GM12878 (cell line): Measurements from ENCODE around the gene GFRA4. TPM values are rescaled to one million over a fixed set of nuclear protein-coding genes. Genes with fewer than 3 reads are reported as not detected.

Experiments used
- ATAC-seq: fragments of 200-7000 bp; cut with Tn5 transposase; 3 replicates; pipeline ENCODE4 v1.9.1; 2020; ENCODE audit warnings: mild to moderate bottlenecking, moderate library complexity
- BruUV-seq: library from RNA; stranded (reverse); fragments of 400-500 nt; replicated peaks from 2 replicates; lab custom pipeline; 2021; lab: Mats Ljungman, UMichigan
- CTCF ChIA-PET: fragments of 300-600 bp; sonication (Branson Sonifier 250); formaldehyde crosslinking; extraction: SDS; loops from one replicate; lab custom pipeline; 2021; ENCODE audit warnings: inconsistent platforms; lab: Yijun Ruan, JAX
- POLR2A ChIA-PET: fragments of 350-600 bp; formaldehyde crosslinking; extraction: SDS; loops from one replicate; lab custom pipeline; 2021; ENCODE audit warnings: inconsistent platforms; lab: Charles Lee
- RAD21 ChIA-PET: fragments of 300-600 bp; sonication (Branson Sonifier 250); formaldehyde crosslinking; loops from one replicate; lab custom pipeline; 2023; ENCODE audit warnings: antibody characterized with exemption; ENCODE audit not compliant: unreplicated experiment; lab: Charles Lee
- SMC1A ChIA-PET: fragments of 300-600 bp; sonication (Branson Sonifier 250); formaldehyde crosslinking; loops from one replicate; lab custom pipeline; 2023; ENCODE audit not compliant: unreplicated experiment, uncharacterized antibody; lab: Charles Lee
- DNase-seq: peaks from one replicate; pipeline ENCODE4 v3.0.0-alpha.2; 2011; ENCODE audit warnings: low read depth, low spot score
- FAIRE-seq: peaks from 3 replicates; lab custom pipeline; 2011; peaks lifted over from hg19 to GRCh38; lab: Jason Lieb, UNC
- H2AFZ ChIP-seq: 2 replicates; pipeline ENCODE4 v1.6.0; 2011; ENCODE audit warnings: low read depth, low read length, control low read depth; ENCODE audit not compliant: control insufficient read depth
- H3K27ac ChIP-seq: 2 replicates; pipeline ENCODE4 v1.5.1; 2011; ENCODE audit warnings: control low read depth; ENCODE audit not compliant: control insufficient read depth, insufficient read depth
- H3K27me3 ChIP-seq, 2 experiments: replicated peaks in 1 of 2; 2 replicates each; pipeline versions ENCODE4 v1.6.0 to v1.6.1; 2011; ENCODE audit warnings: low read length in 1 of 2; ENCODE audit not compliant: control insufficient read depth in 2 of 2, insufficient read depth in 2 of 2
- H3K36me3 ChIP-seq, 2 experiments: 2 replicates each; pipeline ENCODE4 v1.5.1; 2011; ENCODE audit warnings: low read length in 1 of 2; ENCODE audit not compliant: control insufficient read depth in 2 of 2, insufficient read depth in 2 of 2
- H3K4me1 ChIP-seq: 2 replicates; pipeline ENCODE4 v1.6.1; 2011; ENCODE audit warnings: mild to moderate bottlenecking, low read length, moderate library complexity, mixed read lengths; ENCODE audit not compliant: control insufficient read depth, insufficient read depth
- H3K4me2 ChIP-seq: 2 replicates; pipeline ENCODE4 v1.6.0; 2011; ENCODE audit warnings: control low read depth; ENCODE audit not compliant: control insufficient read depth, insufficient read depth
- H3K4me3 ChIP-seq: fragments of 200-600 bp; sonication (generic); 2 replicates; pipeline ENCODE4 v1.5.1; 2016
- H3K79me2 ChIP-seq: 2 replicates; pipeline ENCODE4 v1.6.0; 2011; ENCODE audit warnings: low read length; ENCODE audit not compliant: control insufficient read depth, insufficient read depth
- H3K9ac ChIP-seq: 2 replicates; pipeline ENCODE4 v1.8.0; 2011; ENCODE audit warnings: low read length, control low read depth, mixed read lengths; ENCODE audit not compliant: control insufficient read depth, insufficient read depth
- H3K9me3 ChIP-seq: replicated peaks from 3 replicates; pipeline ENCODE4 v1.5.1; 2011; ENCODE audit warnings: mild to moderate bottlenecking, low read length; ENCODE audit not compliant: control insufficient read depth, insufficient read depth
- H4K20me1 ChIP-seq: 2 replicates; pipeline ENCODE4 v1.6.0; 2011; ENCODE audit not compliant: control insufficient read depth, insufficient read depth
- NKRF ChIP-seq: fragments of 450-650 bp; conservative IDR thresholded peaks from 2 replicates; pipeline ENCODE4 v1.6.1; 2017; ENCODE audit warnings: mild to moderate bottlenecking, moderate library complexity
- SMARCA5 ChIP-seq: fragments of 450-650 bp; IDR thresholded peaks from 2 replicates; pipeline ENCODE4 v1.6.1; 2017; ENCODE audit warnings: mild to moderate bottlenecking
- WGBS: methylation state at CpG from one replicate; pipeline ENCODE4 v1.1.6; 2016; ENCODE audit warnings: low lambda C conversion rate; ENCODE audit not compliant: insufficient replicate concordance, insufficient coverage; ENCODE audit errors: missing lambda C conversion rate; 5-methylcytosine and 5-hydroxymethylcytosine counted together
- in situ Hi-C: fragments of 300-500 bp; cut with MboI; formaldehyde crosslinking; loops from 9 replicates; pipeline ENCODE4 v1.14.3; 2018; ENCODE audit warnings: mixed read lengths
- intact Hi-C: fragments of 100-400 bp; cut with micrococcal nuclease; formaldehyde crosslinking; loops from one replicate; pipeline ENCODE4 v1.14.2; 2022; ENCODE audit not compliant: unreplicated experiment
- polyA plus RNA-seq, 11 experiments: library from polyadenylated mRNA; depleted of rRNA in 4 of 11; unstranded in 6 of 11; stranded (reverse) in 5 of 11; fragments of >200 nt; fragmentation: Nextera tagmentation in 4 of 11; fragmentation: Illumina TruSeq in 1 of 11; extraction: Ambion mirVana in 4 of 11; extraction: Trizol in 1 of 11; gene quantifications; 1 replicate in 1 of 11; 2 replicates in 10 of 11; pipeline versions ENCODE4 v1.2.1 to v1.2.3, GENCODE V29; 2011 to 2016; ENCODE audit warnings: inconsistent platforms in 2 of 11, missing spikeins in 2 of 11, low read depth in 1 of 11
- total RNA-seq, 4 experiments: library from RNA; depleted of rRNA in 3 of 4; stranded (reverse); fragments of >200 nt in 3 of 4; fragmentation: Illumina TruSeq in 1 of 4; extraction: Trizol in 1 of 4; gene quantifications; 2 replicates each; pipeline versions ENCODE4 v1.2.1 to v1.2.3, GENCODE V29; 2013 to 2021
- TF ChIP-seq, protein P1 (sequence below): IDR thresholded peaks from 2 replicates; pipeline ENCODE4 v1.6.1; 2012; ENCODE audit warnings: improper control_type of control experiment, low read depth, low read length; ENCODE audit not compliant: insufficient replicate concordance

GFRA4 gene
- total and polyA plus RNA-seq, 10 of the 15 experiments (the other 5 are each of a cell fraction or from before 2014, with no cell fraction given) = 0.04 TPM; not detected in 9

- Histone ChIP-seq H2AFZ (no peak overlapping the region), H3K4me3 (no peak overlapping the region), H3K4me1 (no peaks in the 10 kb centered on the region), H3K9ac (no peak overlapping the region), H3K27me3 (no peaks in the 10 kb centered on the region; a peak in 1 of 4 replicates), H4K20me1 (no peaks in the 10 kb centered on the region), H3K36me3 (no peaks in the 10 kb centered on the region), H3K79me2 (no peaks in the 10 kb centered on the region), H3K9me3 (peaks cover 1% of the 10 kb centered on the region; the same call in 1 of the 3 replicates), H3K27ac (no peak overlapping the region), H3K4me2 (no peak overlapping the region)
- TF ChIP-seq, protein P1, sequence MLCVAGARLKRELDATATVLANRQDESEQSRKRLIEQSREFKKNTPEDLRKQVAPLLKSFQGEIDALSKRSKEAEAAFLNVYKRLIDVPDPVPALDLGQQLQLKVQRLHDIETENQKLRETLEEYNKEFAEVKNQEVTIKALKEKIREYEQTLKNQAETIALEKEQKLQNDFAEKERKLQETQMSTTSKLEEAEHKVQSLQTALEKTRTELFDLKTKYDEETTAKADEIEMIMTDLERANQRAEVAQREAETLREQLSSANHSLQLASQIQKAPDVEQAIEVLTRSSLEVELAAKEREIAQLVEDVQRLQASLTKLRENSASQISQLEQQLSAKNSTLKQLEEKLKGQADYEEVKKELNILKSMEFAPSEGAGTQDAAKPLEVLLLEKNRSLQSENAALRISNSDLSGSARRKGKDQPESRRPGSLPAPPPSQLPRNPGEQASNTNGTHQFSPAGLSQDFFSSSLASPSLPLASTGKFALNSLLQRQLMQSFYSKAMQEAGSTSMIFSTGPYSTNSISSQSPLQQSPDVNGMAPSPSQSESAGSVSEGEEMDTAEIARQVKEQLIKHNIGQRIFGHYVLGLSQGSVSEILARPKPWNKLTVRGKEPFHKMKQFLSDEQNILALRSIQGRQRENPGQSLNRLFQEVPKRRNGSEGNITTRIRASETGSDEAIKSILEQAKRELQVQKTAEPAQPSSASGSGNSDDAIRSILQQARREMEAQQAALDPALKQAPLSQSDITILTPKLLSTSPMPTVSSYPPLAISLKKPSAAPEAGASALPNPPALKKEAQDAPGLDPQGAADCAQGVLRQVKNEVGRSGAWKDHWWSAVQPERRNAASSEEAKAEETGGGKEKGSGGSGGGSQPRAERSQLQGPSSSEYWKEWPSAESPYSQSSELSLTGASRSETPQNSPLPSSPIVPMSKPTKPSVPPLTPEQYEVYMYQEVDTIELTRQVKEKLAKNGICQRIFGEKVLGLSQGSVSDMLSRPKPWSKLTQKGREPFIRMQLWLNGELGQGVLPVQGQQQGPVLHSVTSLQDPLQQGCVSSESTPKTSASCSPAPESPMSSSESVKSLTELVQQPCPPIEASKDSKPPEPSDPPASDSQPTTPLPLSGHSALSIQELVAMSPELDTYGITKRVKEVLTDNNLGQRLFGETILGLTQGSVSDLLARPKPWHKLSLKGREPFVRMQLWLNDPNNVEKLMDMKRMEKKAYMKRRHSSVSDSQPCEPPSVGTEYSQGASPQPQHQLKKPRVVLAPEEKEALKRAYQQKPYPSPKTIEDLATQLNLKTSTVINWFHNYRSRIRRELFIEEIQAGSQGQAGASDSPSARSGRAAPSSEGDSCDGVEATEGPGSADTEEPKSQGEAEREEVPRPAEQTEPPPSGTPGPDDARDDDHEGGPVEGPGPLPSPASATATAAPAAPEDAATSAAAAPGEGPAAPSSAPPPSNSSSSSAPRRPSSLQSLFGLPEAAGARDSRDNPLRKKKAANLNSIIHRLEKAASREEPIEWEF = no peak
- no peak for TF ChIP-seq NKRF
- TF ChIP-seq SMARCA5 = no peak
- CTCF ChIA-PET = interaction anchor here (1.0 to 3.2 kb wide), 3 partner anchors 8 to 24 kb away, joined by 3 to 12 read pairs (median 5); no protein-coding TSS in a partner anchor
- BruUV-seq = no TSS peak
- POLR2A ChIA-PET = no interaction called here
- in situ Hi-C loops = no loop called here
- 48% methylated on average over 16 of the region's 16 CpGs for WGBS
- ATAC-seq = no peak
- SMC1A ChIA-PET = no interaction called here
- FAIRE-seq = no peak
- no peak for DNase-seq
- RAD21 ChIA-PET = no interaction called here
- intact Hi-C loops = no loop called here
These were observed 35.8 kb upstream of the GFRA4 start for GRCh38 chr20:3699037-3699436.
